ENCODE measurements around the gene CFAP299. TPM values are rescaled to one million over a fixed set of nuclear protein-coding genes. Genes with fewer than 3 reads are reported as not detected.

Gene CFAP299
- total RNA-seq, 2 donors from 2014 or later: not detected

DNA sequence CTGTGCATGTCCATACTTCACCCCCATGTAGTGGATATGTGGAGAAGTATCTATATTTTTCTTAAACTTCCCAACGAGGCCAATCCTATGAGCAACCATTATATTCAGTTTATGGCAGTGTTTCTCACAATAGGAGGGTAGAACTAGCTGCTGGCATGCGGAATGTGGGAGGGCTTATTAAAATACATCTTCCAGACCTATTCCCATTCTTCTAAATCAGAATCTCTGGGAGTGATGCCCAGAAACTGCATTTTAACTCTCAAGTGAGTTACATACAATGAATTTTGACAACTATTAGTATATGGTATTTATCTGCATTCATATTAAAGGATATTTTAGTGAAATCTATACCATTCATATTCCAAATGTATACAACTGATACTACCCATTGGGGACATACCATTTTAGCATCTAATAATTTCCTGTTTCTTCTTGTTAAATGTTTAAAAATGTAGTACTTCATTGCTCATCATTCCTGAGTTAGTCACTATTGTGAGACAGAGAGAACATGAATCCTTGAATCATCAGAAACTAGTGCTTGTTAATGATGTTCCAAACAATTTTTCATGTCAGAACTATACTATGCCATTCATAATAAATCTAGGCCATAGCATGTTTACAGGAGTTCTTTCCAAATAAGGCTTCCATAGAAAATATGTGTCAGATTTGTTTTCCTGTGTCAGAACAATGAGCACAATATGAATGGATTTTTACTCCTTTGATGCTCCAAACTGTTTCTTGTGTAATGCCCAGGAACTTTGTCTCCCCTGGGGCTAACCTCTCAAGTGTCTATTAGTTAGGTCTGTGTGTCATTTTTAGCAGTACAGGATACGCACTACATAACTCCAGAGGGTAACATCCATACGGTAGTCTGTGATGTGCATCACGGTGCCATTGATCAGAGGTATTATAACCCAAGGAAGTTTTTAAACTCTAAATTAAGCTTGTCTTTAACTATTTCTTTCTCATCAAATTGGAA lies 496.1 kb downstream of the CFAP299 start:
- H3K36me3 ChIP-seq: no peaks in the 10 kb centered on the region
- H3K9me3 ChIP-seq: no peaks in the 10 kb centered on the region
- DNase-seq (ENCODE audit: low spot score) (no peak), ATAC-seq (ENCODE audit: insufficient number of reproducible peaks, low FRiP score, low read depth) (no peak)
- H3K4me3 ChIP-seq: no peak overlapping the region
- no peaks in the 10 kb centered on the region for H3K27me3 ChIP-seq (replicated peaks; ENCODE audit: insufficient read depth)
- H3K27ac ChIP-seq: no peak overlapping the region
- H3K4me1 ChIP-seq (ENCODE audit: control insufficient read depth in 1 of 2, low read depth in 2 of 2): no peaks in the 10 kb centered on the region
- TF ChIP-seq CTCF (IDR thresholded peaks at IDR 0.05): no peak

GRCh38 chr4:80839281-80839680 lies 503.8 kb downstream of the CFAP299 start:
- ATAC-seq (ENCODE audit: insufficient number of reproducible peaks, low FRiP score, low read depth): no peak
- H3K4me1 ChIP-seq (ENCODE audit: control insufficient read depth in 1 of 2, low read depth in 2 of 2): no peaks in the 10 kb centered on the region
- no peak overlapping the region for H3K27ac ChIP-seq
- no peak overlapping the region for H3K4me3 ChIP-seq
- no peak for DNase-seq (ENCODE audit: low spot score)
- no peaks in the 10 kb centered on the region for H3K27me3 ChIP-seq (replicated peaks; ENCODE audit: insufficient read depth)
- H3K9me3 ChIP-seq: no peaks in the 10 kb centered on the region
- TF ChIP-seq CTCF (IDR thresholded peaks at IDR 0.05): no peak
- no peaks in the 10 kb centered on the region for H3K36me3 ChIP-seq

DNA sequence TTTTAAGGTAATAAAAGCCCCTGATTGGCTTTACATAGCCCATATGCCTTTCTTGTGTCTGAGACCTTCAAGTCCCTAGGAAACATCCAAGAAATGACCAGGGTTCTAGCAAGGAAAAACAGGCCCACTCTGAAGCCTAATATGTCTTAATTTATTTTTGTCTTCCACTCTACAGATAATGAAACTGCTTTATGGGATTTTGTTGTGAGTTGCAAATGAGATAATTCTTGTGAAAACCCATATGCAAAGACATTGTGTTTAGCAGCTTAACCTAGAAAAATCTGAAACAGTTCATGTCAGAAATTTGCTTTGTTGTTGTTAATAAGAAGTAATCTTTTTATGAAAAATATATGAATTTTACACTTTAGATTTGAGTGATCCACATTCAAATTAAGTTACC lies 504.3 kb downstream of the CFAP299 start:
- Histone ChIP-seq H3K4me3 (no peak overlapping the region), H3K27me3 (replicated peaks; ENCODE audit: insufficient read depth) (no peaks in the 10 kb centered on the region), H3K36me3 (no peaks in the 10 kb centered on the region), H3K9me3 (no peaks in the 10 kb centered on the region), H3K27ac (no peak overlapping the region), H3K4me1 (ENCODE audit: control insufficient read depth in 1 of 2, low read depth in 2 of 2) (no peaks in the 10 kb centered on the region)
- ATAC-seq (ENCODE audit: insufficient number of reproducible peaks, low FRiP score, low read depth) (no peak), DNase-seq (ENCODE audit: low spot score) (no peak)
- no peak for TF ChIP-seq CTCF (IDR thresholded peaks at IDR 0.05)

GRCh38 chr4:80840396-80840795 lies 504.9 kb downstream of the CFAP299 start:
- Histone ChIP-seq H3K27ac (no peak overlapping the region), H3K4me3 (no peak overlapping the region), H3K27me3 (replicated peaks; ENCODE audit: insufficient read depth) (no peaks in the 10 kb centered on the region), H3K9me3 (no peaks in the 10 kb centered on the region), H3K4me1 (ENCODE audit: control insufficient read depth in 1 of 2, low read depth in 2 of 2) (no peaks in the 10 kb centered on the region), H3K36me3 (no peaks in the 10 kb centered on the region)
- TF ChIP-seq CTCF (IDR thresholded peaks at IDR 0.05): no peak
- ATAC-seq (ENCODE audit: insufficient number of reproducible peaks, low FRiP score, low read depth) (no peak), DNase-seq (ENCODE audit: low spot score) (no peak)

DNA sequence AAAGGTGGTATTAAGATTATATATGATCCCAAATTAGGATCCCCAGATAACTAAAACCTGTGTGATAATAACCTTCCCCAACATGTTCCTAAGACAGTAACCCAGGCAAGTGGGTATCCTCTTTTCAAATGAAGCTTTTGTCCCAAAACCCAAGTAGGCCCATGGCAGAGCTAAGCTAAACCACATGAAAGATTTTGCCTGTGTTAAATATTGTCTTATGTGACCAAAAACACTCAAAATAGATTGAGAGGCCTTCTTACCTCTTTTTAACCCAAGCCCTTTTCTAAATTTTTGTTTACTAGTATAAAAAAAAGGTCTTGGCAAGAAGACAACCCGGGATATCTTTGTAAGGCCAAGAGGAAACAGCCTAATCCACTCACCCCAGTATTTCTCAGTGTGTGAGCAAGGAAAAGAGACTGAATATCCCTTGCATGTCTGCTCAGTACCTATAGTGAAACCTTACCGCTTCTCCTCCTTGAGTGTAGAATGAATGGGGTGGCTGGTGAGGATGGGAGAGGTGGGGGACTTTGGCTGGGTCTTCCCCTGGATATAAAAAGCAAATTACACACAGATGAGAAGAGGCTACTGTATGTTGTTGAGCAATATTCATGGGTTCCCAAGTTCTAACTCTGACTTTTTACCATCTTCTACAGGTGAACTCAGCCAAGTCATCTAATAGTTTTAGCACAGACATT lies 506.2 kb downstream of the CFAP299 start:
- no peaks in the 10 kb centered on the region for H3K27me3 ChIP-seq (replicated peaks; ENCODE audit: insufficient read depth)
- H3K4me3 ChIP-seq: no peak overlapping the region
- H3K4me1 ChIP-seq (ENCODE audit: control insufficient read depth in 1 of 2, low read depth in 2 of 2): no peaks in the 10 kb centered on the region
- ATAC-seq (ENCODE audit: insufficient number of reproducible peaks, low FRiP score, low read depth) (no peak), DNase-seq (ENCODE audit: low spot score) (no peak)
- no peaks in the 10 kb centered on the region for H3K36me3 ChIP-seq
- TF ChIP-seq CTCF (IDR thresholded peaks at IDR 0.05): no peak
- no peaks in the 10 kb centered on the region for H3K9me3 ChIP-seq
- H3K27ac ChIP-seq: no peak overlapping the region
